ENCODE results near the gene TEX30. TPM values are rescaled to one million over a fixed set of nuclear protein-coding genes. Genes with fewer than 3 reads are reported as not detected.

The TEX30 gene
- polyA plus RNA-seq (ENCODE audit: insufficient read length in 10 of 10), result 10 to 100 TPM; 12.9 to 25.7 (median 14.3) TPM
- long read RNA-seq, donor 1, transcript TEX30-206 (6 exons, 1,165 nt), result major isoform, 6 of 7 reads
- long read RNA-seq, donor 1, partial matches to known transcripts, result 0 of 7 reads
- long read RNA-seq, donor 1, other reads (novel, unspliced or antisense), result 0 of 7 reads
- long read RNA-seq, donor 2, partial matches to known transcripts, result 0 of 9 reads
- long read RNA-seq, donor 2, other reads (novel, unspliced or antisense), result 0 of 9 reads
- long read RNA-seq, donor 3, result 0 reads
- long read RNA-seq, donor 4, partial matches to known transcripts, result 0 of 7 reads
- long read RNA-seq, donor 4, other reads (novel, unspliced or antisense), result 0 of 7 reads
- long read RNA-seq, donor 5, transcript TEX30-206 (6 exons, 1,165 nt), result major isoform, 6 of 11 reads
- long read RNA-seq, donor 5, transcript TEX30-205 (5 exons, 959 nt), result minor isoform, 5 of 11 reads
- long read RNA-seq, donor 5, partial matches to known transcripts, result 0 of 11 reads
- long read RNA-seq, donor 5, other reads (novel, unspliced or antisense), result 0 of 11 reads
- long read RNA-seq, donor 6, transcript TEX30-206 (6 exons, 1,165 nt), result major isoform, 5 of 8 reads
- long read RNA-seq, donor 6, partial matches to known transcripts, result 0 of 8 reads
- long read RNA-seq, donor 6, other reads (novel, unspliced or antisense), result 0 of 8 reads
- long read RNA-seq, donor 7, partial matches to known transcripts, result 0 of 4 reads
- long read RNA-seq, donor 7, other reads (novel, unspliced or antisense), result 0 of 4 reads
- long read RNA-seq, donor 8, transcript TEX30-205 (5 exons, 959 nt), result minor isoform, 5 of 13 reads
- long read RNA-seq, donor 8, transcript TEX30-206 (6 exons, 1,165 nt), result major isoform, 6 of 13 reads
- long read RNA-seq, donor 8, partial matches to known transcripts, result 0 of 13 reads
- long read RNA-seq, donor 8, other reads (novel, unspliced or antisense), result 0 of 13 reads
- long read RNA-seq, donor 9, partial matches to known transcripts, result 0 of 1 reads
- long read RNA-seq, donor 9, other reads (novel, unspliced or antisense), result 0 of 1 reads

DNA sequence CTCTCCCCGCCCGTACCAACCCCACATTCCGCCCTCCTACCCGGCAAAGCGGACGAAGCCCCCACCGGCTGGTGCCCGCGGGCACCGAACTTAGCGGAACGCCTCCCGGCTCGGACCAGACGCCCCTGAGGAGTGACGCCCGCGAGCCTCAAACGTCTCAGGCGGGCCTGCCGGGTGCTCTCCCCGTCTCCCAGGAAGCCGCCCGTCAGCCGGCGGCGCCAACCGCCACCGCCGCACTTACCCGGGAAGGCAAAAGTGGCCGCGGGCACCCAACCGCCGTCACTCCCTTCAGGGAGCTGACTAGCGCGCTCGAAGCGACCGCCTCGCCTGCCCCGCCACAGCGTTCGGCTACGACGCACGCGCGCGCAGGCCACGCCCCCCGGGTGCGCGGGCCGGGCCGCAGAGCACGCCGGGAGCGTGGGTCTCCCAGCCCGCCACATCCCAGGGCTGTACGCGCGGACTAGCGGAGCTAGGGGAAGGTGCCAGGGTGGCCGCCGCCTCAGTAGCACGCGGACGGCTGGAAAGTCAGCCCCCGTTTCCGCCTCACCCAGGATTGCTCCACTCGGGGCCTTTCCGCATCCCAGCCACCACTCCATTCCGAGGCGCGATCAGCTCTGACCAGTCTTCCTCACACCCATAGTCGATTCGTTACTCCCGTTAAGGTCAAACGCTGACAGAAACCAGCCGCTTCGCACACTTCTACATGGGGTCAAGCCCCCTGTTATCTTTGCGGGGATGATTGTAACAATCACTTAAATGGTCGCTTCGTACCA lies at the start of gene TEX30:
Gene TEX30 (minus strand): TSS at position 346 of the 773 bp plus-strand sequence. CDS start 3,760 bp downstream, outside the sequence.
- DNase-seq, result peak; percentile 87 to 97 (median 90)

DNA sequence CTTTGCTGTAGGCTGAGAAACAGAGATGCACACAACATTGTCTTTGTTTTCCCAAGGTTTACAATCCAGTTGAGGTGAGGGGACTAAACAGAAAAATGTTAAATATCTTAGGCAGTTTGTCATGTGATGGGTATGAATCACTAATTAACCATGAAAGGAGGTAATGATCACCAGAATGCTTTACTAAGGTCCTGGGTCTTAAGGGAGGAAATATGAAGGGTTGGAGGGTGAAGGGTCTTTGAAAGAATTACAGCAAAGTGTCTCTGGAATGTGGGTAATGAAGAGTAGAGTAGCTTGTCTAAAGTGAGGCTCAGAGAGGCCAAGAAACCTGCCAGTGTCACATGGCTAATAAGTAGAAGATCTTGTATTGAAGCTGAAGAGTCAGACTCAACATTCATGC lies 44.3 kb upstream of the TEX30 start:
- DNase-seq, result no peak

DNA sequence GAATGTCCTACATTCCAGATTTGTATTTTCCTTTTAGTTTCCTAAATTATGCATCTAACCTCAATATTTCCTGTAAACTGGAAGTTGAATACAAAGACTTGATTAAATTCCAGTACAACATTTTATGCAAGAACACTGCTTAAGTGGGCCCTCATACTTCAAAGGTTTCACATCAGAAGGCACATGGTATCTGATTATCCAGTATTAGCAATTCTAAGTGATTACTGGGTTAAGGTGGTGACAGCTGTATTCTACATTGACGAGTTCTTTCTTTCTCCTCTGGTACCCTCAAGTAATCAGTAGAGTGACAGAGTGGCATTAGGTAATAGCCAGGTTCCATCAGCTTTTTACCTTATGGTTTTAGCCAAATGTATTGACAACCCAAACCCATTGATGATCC lies 43.7 kb upstream of the TEX30 start:
- DNase-seq, result no peak

DNA sequence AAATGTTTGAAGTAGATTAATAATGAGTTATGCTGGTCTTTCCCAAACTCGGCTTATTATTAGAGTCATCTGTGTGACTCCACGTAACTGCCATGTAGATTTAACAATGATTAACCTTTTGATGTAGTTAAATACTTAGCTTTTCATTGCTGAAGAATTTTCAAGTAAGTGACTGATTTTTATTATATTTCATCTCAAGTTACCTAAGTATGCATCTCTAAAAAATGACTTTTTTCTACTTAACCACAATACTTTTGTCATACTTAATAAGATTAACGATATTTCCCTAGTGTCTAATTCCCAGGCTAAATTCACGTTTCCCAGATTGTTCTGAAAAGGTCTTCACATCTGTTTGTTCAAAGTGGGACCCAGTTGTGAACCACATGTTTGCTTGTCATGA lies 43.1 kb upstream of the TEX30 start:
- DNase-seq, result no peak

DNA sequence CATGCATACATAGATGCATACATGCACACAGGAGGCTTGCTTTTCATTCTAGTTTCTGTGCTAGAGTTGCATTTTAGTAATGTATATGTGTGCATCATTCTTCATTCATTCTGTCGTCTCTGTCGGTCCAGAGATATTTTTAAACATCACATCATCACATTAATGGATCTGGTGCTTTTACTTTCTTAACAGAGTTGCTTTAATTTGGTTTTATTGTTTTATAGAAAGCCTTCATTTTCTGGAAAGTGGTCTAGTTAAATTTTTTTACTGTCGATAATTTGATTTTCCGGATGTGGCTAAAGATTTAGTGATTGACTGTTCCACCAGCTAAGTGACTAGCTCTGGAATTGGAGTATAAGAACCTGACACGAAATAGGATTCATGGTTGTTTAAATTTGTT lies 42.2 kb upstream of the TEX30 start:
- no peak for DNase-seq

DNA sequence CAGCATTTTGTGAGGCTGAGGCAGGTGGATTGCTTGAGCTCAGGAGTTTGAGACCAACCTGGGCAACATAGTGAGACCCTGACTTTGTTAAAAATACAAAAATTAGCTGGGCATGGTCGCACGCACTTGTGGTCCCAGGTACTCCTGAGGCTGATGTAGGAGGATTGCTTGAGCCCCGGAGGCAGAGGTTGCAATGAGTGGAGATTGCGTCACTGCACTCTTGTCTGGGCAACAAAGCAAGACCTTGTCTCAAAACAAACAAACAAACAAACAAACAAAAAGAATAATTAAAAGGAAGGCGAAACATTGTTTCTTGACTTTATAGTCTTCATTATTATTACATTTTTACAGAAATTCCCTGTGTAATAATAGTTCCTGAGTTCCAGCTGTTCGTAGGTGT lies 41.2 kb upstream of the TEX30 start:
- DNase-seq, result no peak

DNA sequence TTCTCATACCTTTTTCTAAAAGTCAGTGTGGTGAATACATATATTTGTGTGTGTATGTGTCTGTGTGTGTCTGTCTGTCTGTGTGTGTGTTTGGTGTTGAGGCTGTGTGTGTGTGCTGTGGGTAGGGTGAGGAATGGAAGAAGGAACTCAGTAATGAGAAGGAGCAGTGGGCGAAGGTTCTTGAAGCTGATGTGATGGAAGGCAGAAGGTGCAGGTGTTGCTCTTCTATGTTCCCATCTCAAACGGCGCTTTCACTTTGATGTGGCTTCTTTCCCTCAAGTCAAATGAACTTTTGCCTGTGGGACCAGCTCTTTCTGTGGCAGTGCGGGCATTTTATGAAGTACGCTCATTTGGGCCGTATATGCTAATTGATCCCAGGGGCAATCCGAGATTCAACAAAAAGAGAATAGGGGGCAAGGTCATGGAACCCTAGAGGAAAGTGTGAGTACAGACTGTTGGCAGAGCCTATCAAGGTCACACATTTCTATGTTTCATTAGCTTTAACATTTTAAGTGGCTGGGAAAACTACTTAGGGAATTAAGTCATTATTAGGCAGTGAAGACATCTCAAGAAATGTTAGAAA lies 40.5 kb upstream of the TEX30 start:
- DNase-seq, result no peak

DNA sequence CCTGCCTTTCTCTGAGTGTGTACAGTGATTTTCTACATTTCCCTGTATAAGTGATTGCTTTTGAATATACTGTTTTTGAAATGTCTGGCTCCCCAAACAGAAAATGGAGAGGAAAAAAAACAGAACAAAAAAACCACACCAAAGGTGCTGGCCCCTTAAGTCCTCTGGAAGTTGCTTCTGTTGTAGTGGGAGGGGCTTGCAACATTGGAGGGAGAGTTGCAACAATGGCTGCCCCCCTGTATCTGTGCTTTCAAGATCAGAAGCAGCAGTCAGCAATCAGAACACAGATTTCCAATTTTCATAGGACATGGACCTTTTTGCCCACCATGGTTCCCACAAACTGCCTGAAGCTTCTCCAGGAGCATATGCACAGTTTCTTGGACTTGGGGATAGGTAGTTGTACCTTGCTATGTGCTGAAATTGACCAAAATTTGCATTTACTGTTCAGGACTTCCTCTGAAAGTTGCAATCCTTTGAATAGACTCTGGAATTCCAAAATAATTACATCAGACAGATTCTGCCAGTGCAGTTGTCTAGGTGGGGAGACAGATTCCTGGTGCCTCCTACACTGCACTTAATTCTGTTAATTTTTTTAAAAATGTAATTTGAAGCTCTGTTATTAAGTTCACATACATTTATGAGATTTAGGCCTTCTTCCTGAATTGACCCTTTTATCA lies 39.2 kb upstream of the TEX30 start:
- no peak for DNase-seq

DNA sequence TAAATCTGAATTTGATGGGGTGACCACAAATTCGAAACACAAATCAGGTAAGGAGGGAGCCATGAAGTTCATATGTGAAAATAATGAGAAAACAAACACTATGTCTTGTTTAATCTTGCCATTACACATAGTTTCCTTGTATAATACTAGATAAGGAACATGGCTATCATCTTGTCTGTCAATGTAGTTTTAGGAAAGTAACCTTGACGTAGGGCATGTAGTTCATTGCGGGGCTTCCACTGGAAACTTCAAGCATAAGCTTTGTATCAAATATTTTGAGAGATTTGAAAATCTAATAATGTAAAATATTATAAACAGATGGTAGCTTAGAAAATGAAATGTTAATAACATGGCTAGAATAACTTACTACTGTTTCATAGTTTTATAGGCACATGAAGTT lies 34.1 kb upstream of the TEX30 start:
- no peak for DNase-seq

DNA sequence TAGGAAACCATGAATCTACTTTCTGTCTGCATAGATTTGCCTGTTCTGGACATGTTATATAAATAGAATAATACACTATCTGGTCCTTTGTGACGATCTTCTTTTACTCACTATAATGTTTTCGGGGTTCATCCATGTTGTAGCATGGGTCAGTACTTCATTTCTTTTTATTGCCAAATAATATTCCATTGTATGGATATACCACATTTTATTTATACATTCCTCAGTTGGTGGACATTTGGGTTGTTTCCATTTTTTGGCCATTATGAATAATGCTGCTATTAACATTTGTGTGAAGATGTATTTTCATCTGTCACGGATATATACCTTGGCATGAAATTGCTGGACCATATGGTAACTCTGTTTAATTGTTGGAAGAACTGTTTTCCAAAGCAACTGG lies 32.1 kb upstream of the TEX30 start:
- no peak for DNase-seq

DNA sequence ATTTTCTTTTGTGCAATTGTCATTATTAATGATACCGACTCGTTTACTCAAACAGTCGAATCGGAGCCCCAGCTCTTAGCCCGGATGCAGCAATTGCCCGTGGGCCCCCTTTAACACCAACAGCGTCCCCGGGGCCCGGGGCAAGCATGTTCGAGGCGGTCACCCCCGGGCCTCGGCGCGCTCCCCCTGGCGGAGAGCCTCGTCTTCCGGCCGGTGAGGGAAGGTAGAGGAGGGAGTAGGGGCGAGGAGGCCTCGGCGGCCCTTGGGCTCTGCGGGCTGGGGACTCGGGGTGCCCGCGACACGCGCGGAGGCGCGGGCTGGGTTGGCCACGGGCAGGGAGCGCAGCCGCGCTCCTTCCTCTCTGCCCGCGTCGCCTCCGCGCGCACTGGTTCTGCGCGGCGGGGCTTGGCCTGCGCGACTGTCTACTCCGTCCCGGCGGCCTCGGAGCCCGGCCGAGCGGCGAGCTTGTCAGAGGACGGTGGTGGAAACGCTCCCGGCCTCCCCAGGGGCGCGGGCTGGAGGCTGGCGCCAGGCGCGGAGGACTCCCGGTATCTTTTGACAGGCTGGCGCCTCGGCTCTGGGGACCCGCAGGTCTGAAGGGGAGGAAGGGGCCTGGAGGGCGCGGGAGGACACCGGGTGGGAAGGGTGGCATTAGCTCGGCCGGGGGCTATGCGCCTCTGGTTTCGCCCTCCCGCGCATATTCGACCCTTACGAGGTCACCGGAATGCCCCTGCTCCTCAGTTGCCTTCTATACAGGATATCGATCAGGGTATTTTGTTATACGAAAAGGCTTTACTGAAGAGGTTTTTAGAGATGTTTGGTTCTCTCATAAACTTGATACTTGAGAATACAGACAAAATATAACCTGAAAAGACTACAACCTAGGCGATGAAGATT lies 26.8 kb upstream of the TEX30 start:
- DNase-seq, result peak; percentile 78 to 95 (median 90)

DNA sequence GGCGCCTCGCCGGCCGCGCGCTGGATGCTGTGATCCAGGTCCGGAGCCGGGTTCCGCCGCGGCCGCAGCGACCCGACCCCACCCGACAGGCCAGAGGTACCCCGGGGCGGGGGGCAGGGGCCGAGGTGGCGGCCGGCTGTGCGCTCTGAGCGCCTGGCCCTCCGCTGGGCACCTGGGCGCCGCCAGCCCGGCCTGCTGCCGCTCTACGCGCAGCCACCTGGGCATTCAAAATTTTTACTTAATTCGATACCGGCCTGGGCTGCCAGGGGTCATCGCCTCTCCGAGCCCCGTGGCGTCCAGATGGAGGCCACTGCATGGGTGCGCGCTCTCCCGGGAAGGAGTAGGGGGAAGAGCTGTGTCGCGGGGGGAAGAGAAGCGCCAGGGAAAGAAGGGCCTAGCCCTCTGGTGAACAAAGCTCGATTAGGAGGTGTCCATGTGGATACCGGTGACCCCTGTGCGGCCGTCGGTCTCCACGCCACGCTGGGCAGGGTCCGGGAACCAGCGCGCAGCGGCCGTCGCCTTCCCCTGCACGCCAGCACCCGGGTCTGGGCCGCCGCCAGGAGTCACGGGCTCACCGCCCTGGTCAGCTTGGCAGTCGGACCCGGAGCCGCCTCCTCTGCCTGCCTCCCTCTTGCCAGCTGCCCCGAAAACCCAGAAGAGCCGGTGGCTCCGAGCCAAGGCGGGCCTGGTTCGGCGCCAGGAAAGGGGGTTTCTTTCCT lies 26.0 kb upstream of the TEX30 start:
- DNase-seq, result peak; percentile 18 to 86 (median 54)

DNA sequence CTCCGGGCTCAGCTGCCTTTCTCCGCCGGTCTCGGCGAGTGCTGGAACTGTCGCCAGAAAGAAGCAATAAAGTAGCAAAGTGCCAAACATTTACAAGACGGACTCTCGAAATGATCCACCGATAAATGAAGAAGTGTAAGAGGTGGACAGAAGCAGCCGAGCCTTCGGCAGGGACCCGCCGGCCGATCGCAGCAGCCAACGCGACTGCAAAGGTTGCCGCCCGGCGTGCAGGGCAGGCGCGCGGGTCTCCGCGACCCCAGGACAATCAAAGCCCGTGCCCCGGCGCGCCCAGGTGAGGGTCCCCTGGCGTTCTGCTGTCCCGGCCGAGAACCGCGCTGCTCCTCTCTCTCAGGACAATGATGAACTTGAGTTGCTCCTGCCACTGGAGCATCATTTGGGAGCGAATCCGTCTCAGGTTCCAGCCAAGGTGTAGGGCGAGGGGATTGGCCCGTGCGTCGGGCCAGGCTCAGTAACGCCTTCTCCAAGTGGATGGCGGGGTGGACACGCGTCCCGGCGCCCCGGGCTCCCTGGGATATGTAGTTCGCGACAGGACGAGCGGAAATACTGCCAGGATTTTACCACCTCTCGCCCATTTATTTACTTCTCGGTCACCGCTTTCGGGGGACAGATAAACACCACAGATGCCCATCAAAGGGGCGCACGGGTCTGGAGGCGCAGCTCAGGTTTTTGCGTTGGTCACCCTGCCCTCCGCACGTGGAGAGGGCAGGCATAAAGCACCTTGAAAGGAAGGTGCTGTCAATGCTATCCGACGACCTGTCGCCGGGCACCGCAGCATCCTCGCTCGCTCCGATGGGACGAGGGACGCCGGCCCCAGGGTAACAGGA lies 25.2 kb upstream of the TEX30 start, which contains the start of the genes BIVM and POGLUT2:
Gene BIVM (plus strand): TSS at position 539 of the 845 bp plus-strand sequence. CDS start 8,149 bp downstream, outside the sequence.
Gene POGLUT2 (minus strand): TSS at position 396 of the 845 bp plus-strand sequence. CDS start 306 bp downstream, at position 90.
- DNase-seq, result peak; percentile 90 to 96 (median 93)

DNA sequence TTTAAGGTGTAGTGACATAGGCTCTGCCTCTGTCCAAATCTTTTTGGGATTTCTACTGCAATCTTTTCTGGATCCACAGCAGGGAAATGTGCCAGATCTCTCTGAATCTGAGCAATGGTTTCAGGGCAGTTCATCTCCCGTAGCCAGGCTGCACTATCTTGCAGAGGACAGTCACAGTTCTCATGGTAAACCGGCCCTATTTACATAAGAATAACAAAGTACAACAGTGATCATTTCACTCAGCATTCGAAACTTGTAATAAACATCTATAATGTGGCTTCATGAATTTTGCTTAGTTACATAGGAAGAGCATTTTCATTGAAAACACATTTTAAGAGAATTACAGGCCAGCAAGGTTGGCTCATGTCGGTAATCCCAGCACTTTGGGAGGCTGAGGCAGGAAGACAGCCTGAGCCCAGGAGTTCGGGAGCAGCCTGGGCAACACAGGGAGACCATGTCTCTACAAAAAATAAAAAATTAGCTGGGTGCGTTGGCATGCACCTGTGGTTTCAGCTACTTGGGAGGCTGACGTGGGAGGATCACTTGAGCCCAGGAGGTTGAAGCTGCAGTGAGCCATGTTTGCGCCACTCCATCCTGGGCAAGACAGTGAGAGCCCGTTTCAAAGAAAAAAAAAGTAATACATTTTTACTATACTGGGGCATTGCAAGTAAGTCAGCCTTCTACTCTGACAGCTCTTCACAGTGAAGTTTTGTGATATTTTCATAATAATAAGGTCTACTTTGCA lies 20.2 kb upstream of the TEX30 start:
- no peak for DNase-seq

DNA sequence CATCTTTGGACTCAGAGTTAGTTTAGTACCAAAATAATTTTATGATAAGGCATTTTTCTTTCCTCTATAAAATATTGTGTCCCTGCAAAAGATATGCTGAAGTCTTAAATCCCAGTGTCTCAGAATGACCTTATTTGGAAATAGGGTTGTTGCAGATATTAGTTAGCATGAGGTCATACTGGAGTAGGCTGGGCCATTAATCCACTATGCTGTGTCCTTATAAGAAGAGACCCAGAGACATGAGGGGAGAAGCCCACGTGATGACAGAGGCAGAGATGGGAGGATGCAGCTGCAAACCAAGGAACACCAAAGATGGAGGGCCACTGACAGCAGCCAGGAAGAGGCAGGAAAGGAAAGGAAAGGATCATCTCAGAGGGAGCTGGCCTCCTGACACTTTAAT lies 18.8 kb upstream of the TEX30 start:
- DNase-seq, result no peak

DNA sequence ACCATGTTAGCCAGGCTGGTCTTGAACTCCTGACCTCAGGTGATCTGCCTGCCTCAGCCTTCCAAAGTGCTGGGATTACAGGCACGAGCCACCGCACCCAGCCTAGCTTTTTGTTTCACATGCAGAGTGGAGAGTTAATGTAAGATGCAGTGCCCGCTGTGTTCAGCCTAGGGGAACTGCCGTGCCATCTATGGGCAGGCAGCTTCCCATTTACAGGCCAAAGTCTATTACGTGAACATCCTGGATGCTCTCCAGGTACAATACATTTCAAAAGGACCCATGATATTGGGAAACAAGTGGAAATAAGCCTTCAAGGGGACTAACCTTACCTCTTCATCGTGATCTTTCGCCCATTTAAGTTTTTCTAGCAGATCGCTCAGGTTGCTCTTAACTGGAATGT lies 15.1 kb upstream of the TEX30 start:
- DNase-seq, result no peak

DNA sequence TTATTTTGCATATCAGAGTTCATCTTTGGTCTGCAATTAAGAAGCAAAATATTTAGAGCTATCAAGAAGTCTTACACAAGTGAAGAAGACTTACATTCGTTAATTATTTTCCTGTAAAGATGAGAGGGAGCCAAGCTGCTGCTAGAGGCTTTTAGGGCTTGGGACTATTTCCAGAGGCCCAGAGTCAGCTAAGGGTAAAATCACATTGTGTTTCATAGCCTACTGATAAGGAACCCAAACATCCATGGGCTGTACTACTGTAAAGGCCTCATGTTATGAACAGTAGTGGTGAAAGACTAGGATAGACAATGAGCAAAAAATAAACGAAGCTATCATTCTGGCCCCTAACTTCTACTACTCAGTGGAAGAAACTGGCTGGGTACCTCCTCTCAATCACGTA lies 10.9 kb upstream of the TEX30 start:
- DNase-seq, result no peak

Measured in muscle of back (tissue), 13 donors.